SU-DHL-6 (cell line): ENCODE results near the gene ADAMTS17.

Source experiments
- EZH2phosphoT487 ChIP-seq: fragments of 200-600 bp; sonication (generic), shearing (Covaris generic); conservative IDR thresholded peaks from 2 replicates; pipeline ENCODE4 v1.6.1; 2018; ENCODE audit warnings: mild to moderate bottlenecking, antibody characterized with exemption, low read length, moderate library complexity, mixed read lengths
- TF ChIP-seq, protein P1 (sequence below): fragments of 200-600 bp; sonication (generic); IDR thresholded peaks from one replicate; pipeline ENCODE4 v1.5.1; 2017; ENCODE audit warnings: antibody characterized with exemption, mild to moderate bottlenecking, low read length, moderate library complexity; ENCODE audit not compliant: insufficient read depth, poor library complexity, severe bottlenecking

DNA sequence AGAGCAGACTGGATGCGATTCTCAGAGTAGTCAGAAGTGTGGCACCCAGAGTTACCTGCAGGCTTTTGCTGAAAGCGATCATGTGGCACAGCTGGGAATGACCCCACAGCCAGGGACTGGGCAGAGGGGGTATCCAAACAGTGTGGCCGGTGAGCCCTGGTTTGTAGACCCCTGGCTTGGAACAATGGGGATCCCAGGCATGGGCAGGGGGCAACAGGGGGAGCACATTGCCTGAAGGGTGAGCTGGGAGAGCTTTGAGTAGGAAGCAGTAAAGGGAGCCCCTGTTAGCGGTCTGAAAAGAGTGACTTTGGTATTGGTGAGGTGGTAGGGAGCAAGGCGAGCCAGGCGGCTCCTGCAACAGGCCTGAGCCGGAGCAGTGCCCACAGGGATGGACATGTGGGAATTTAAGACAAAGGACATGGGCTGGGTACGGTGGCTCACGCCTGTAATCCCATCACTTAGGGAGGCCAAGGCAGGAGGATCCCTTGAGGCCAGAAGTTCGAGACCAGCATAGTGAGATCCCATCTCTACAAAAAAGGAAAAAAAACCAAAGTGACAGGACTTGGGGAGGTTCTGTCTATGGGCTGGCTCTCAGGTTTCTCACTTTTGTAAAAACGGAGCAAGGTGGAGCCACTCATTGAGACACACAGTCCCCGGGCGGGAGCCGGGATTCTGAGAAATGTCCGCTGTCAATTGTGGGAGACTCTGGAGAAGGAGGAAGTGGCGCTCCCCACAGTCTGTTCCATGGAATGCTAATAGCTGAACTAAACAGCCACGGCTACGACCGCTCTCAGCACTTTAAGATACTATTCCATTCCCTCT is 384.7 kb downstream of the ADAMTS17 start:
- TF ChIP-seq, protein P1, sequence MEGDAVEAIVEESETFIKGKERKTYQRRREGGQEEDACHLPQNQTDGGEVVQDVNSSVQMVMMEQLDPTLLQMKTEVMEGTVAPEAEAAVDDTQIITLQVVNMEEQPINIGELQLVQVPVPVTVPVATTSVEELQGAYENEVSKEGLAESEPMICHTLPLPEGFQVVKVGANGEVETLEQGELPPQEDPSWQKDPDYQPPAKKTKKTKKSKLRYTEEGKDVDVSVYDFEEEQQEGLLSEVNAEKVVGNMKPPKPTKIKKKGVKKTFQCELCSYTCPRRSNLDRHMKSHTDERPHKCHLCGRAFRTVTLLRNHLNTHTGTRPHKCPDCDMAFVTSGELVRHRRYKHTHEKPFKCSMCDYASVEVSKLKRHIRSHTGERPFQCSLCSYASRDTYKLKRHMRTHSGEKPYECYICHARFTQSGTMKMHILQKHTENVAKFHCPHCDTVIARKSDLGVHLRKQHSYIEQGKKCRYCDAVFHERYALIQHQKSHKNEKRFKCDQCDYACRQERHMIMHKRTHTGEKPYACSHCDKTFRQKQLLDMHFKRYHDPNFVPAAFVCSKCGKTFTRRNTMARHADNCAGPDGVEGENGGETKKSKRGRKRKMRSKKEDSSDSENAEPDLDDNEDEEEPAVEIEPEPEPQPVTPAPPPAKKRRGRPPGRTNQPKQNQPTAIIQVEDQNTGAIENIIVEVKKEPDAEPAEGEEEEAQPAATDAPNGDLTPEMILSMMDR = no peak
- TF ChIP-seq EZH2phosphoT487 = no peak
